GM12874 (cell line): ENCODE measurements around the gene PKNOX2.

Experiments used
- TF ChIP-seq, protein P1 (sequence below): IDR thresholded peaks from 2 replicates; pipeline ENCODE4 v1.5.1; 2011; ENCODE audit warnings: low read depth, mild to moderate bottlenecking, control low read depth, low read length, moderate library complexity; ENCODE audit not compliant: insufficient read depth

The PKNOX2 gene

GRCh38 chr11:125154378-125155099, 10.0 kb upstream of the PKNOX2 start:
- TF ChIP-seq, protein P1, sequence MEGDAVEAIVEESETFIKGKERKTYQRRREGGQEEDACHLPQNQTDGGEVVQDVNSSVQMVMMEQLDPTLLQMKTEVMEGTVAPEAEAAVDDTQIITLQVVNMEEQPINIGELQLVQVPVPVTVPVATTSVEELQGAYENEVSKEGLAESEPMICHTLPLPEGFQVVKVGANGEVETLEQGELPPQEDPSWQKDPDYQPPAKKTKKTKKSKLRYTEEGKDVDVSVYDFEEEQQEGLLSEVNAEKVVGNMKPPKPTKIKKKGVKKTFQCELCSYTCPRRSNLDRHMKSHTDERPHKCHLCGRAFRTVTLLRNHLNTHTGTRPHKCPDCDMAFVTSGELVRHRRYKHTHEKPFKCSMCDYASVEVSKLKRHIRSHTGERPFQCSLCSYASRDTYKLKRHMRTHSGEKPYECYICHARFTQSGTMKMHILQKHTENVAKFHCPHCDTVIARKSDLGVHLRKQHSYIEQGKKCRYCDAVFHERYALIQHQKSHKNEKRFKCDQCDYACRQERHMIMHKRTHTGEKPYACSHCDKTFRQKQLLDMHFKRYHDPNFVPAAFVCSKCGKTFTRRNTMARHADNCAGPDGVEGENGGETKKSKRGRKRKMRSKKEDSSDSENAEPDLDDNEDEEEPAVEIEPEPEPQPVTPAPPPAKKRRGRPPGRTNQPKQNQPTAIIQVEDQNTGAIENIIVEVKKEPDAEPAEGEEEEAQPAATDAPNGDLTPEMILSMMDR: no peak

GRCh38 chr11:125155100-125155444, 9.5 kb upstream of the PKNOX2 start:
- TF ChIP-seq, protein P1: no peak

- TF ChIP-seq, protein P1: no peak
These were observed 8.8 kb upstream of the PKNOX2 start for GRCh38 chr11:125155767-125156166.

DNA sequence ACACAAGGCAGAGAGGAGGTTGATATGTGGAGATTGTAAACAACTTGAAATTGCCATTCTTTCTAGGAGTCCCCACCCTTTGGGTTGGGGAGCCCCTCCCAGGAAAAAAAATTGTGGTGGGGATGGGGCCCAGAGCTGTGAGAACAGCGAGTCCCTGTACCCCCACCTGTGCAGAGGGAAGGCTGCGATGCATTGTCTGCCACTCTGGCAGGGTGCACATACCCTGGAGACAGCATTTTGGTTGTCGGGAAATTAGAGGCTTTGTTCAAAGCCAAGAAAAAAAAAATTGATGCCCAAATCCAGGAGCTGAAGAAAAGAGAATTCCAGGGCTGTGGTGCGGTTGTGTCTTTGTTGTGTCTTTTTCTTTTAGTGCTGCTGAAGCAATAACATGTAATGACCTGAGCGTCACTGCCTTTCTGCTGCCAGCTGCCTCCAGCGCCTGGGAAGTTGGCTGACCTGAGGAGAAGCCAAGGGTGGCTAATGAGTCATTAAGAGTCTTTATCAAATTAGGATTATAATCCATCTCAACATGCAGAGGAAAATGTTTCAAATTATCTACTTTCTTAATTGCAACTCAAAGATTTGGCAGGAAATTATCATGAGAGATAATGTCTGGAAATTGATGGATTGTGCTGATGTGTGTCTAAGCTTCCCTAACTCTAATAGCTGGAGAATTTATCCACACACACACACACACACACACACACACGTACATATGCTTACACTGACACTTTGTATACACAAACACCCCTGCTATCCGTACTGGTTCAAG, 8.0 kb upstream of the PKNOX2 start:
- TF ChIP-seq, protein P1: no peak

DNA sequence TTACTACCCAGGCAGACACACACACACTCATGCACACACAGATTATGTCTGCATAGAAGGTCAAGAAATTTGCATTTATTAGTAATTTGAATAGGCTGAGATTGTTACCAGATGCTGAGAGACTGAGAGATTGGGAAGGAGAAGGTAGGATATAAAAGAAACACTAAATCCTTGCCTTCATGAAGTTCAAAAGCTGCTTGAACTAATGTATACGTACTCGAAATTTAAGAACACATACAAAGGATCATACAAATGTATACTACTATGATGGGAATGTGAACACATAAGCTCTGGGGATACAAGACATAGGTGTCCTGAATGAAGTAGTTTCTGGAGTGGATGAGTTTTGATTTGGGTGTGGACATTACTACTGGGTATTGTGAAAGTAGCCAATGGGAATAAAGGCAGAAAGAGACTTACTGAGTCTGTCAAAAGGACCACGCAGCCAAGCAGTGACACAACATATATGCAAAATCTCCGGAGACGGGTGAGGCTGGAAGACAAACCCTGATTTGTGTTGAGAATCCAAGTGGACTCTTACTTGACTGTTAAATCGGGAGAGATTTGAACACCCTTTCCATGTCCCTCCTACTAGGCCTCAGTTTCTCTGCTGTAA, 7.3 kb upstream of the PKNOX2 start:
- TF ChIP-seq, protein P1: no peak

- TF ChIP-seq, protein P1: no peak
These were observed 6.4 kb upstream of the PKNOX2 start for GRCh38 chr11:125157953-125158680.

- TF ChIP-seq, protein P1: no peak
These were observed 1.8 kb upstream of the PKNOX2 start for GRCh38 chr11:125162743-125163142.
